DMS153 (cell line): ENCODE results near the gene PGBD5.

Source experiments
- DNase-seq: peaks from one replicate; lab custom pipeline; 2025; lab: John Stamatoyannopoulos, UW

PGBD5 gene

GRCh38 chr1:230376296-230376695, 49.8 kb downstream of the PGBD5 start:
- DNase-seq: no peak

- DNase-seq: peak; percentile 32
Observed at GRCh38 chr1:230375780-230376179, 50.4 kb downstream of the PGBD5 start.

- no peak for DNase-seq
Observed at GRCh38 chr1:230375147-230375546, 51.0 kb downstream of the PGBD5 start.

DNA sequence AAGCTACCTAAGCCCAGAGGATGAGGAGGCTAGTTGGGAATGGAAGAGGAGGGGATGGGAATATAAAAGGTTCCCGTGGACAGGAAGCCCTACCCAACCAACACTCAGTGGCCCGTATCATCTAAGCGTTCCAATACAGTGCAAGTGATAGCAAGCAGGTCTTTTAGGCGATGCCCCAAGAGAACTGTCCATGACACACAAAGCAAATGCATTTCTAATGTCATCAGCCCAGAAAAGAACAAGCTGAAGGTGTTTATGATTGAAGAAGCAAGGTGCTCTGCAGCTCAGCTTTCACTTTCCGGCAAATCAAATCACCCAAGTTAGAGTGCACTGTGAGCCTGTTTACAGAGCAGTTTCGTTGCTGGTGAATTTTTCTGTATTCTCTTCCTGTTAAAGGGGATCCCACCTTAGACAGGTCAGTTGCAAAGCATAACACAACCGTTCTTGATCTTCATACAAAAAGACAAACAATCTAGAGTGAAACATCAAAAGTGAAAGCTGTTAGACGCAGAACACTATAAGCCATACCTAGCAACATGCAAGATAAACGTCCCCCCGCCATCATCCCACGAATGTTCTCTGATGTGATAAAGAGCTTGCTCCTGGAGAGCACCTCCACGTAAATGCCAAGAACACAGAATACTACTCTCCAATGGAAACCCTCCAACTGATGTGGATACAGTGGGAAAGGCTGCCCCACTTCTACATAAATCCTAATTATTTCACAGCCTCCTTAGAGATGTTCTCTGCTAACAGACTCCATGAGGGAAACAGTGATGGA, 54.0 kb downstream of the PGBD5 start:
- DNase-seq: no peak

- no peak for DNase-seq
Observed at GRCh38 chr1:230370109-230370508, 56.0 kb downstream of the PGBD5 start.

GRCh38 chr1:230368871-230369270, 57.3 kb downstream of the PGBD5 start:
- DNase-seq: no peak

GRCh38 chr1:230368363-230368762, 57.8 kb downstream of the PGBD5 start:
- DNase-seq: no peak

GRCh38 chr1:230366504-230366915, 59.6 kb downstream of the PGBD5 start:
- no peak for DNase-seq

- peak; percentile 42 for DNase-seq
Observed at GRCh38 chr1:230365723-230366307, 60.3 kb downstream of the PGBD5 start.

DNA sequence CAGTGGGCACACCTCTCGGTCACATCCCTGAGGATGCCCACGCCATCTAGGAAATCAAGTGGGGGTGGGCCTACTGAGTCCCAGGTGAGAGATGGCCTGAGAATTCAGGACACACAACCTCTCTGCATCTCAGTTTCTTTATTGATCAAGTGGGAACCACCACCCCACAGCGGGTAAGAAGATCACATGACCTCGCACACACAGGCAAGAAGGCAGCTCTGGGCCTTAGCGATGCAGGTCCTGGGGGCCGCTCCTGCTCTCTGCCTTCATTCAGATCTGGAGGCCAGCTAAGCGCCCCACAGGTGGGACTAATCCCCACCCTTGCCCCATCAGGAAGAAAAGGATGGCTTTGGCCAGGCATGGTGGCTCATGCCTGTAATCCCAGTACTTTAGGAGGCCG, 63.2 kb downstream of the PGBD5 start:
- no peak for DNase-seq

DNA sequence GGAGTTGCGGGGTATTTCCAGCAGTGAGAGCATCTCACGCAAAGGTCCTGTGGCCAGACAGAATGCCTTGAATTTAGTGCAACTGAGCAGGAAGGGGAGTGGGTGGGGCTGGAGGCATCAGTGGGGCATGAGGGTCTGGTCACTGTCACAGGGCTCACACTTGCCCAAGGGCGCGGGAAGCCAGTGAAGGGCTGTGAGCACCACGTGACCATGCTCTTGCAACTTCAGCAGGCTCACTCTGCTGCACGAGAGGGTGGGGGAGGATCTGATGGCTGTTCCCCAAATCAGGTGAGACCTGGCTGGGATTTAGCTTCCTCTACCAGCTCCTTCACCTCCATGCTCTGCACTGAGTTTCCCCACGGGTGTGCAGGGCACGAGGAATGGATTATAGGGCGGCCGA, 64.2 kb downstream of the PGBD5 start:
- DNase-seq: no peak

GRCh38 chr1:230359992-230360668, 66.0 kb downstream of the PGBD5 start:
- DNase-seq: no peak

GRCh38 chr1:230356869-230357794, 69.0 kb downstream of the PGBD5 start:
- DNase-seq: no peak

DNA sequence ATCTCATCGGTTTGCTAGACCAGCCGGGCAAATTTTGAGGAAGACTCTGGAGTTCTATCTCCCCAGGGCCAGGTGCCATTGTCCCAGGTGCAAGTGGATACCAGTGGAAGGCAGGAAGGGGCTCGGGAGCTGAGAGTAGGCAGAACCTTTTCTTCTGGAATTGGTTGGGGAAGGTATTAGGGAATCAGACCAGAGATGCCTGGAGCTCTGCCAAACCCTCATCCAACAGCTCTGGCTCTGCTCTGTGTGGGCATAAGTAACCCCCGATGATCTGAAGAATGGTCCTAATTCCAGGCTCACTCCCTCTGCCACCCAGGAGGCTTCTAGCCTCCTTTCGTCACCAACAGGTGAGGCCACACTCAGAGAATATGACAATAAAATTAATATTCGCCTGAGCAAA, 69.9 kb downstream of the PGBD5 start:
- no peak for DNase-seq

DNA sequence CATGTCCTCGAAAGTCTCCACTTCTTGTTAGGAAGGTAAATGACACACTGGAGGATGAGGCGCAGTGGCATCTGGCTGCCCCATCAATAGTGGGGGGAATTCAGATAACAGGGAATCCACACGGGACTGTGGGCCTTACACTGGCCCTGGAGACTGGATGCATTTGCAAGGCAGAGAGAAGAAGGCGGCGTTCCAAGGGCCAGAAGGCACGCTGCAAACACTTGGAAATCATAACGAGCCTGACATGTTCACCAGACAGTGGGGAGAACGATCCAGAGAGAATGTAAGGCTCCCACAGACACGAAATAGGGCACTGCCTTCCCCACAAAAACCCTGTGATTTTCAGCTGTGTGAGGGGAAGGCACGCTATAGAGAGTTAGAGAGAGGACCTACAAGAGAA, 70.5 kb downstream of the PGBD5 start:
- no peak for DNase-seq

GRCh38 chr1:230355128-230355527, 71.0 kb downstream of the PGBD5 start:
- no peak for DNase-seq

DNA sequence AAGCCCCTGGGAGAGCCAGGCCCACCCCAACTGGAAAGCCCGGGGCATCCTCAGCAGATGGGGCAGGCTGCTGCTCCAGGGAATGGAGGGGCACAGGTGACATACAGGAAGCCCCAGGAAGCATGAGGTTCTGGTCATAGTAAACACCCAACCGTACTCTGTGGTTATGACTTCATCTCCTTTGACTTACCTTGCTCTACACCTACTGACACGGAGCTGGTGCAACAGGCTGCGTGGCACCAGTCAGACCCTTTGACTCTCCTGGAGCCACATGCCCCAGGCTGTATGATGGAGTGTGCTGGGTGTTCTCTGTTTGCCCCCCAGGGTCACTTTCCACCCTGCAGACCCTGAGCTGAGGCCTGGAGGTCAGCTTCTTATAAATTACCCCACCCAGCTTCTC, 72.1 kb downstream of the PGBD5 start:
- DNase-seq: no peak

DNA sequence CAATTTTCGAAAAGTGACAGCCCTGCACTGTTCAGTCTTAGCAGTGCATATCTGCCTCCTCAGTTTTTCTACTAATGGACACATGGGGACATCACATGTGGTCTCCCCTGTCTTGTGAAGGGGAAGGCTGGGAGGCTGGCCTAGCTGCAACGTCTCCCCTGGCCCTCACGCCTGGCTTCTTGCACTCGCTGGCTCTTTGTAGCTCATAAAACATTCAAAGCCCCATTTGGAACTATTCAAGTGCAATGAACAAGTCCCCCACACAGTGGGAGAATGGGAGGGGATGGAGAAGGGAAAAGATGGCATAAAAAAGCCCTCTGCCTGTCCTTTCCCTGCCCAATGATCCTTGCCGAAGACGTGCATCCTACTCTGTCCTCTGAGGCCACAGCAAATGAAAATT, 73.6 kb downstream of the PGBD5 start:
- no peak for DNase-seq

GRCh38 chr1:230351983-230352382, 74.1 kb downstream of the PGBD5 start:
- DNase-seq: no peak

DNA sequence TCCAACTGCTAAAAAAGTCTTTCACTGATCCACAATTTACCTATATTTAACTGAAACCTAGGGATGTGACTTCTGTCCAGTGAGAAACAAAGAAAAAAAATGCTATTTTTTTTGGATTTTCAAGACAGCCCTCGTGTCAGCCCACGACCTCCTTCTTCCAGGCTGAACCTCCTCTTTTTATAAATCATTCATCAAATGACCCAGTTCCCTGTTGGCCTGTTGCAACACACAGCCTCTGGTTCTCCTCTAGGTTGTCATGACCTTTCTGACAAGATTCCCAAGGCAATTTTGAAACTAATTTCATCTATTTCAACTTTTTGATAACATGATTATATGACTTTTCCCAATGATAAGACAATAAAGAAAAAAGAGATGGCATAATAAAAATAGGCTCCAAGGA, 74.6 kb downstream of the PGBD5 start:
- DNase-seq: no peak

GRCh38 chr1:230350208-230350921, 75.8 kb downstream of the PGBD5 start:
- DNase-seq: no peak

- no peak for DNase-seq
Observed at GRCh38 chr1:230349020-230349393, 77.1 kb downstream of the PGBD5 start.
